K562 (cell line): ENCODE data around the gene MRPL58. TPM values are rescaled to one million over a fixed set of nuclear protein-coding genes. Genes with fewer than 3 reads are reported as not detected.
"Not testable (repeated sequence)": the region's sequence is repeated elsewhere in the genome, so short reads cannot be mapped to it uniquely, and the experiment has no call there.

Experiments
- ATAC-seq: fragments of 200-7000 bp; cut with Tn5 transposase; 3 replicates; pipeline ENCODE4 v1.9.1; 2020; ENCODE audit warnings: moderate library complexity
- BruUV-seq: library from RNA; stranded (reverse); fragments of 400-500 nt; replicated peaks from 2 replicates; lab custom pipeline; 2021; lab: Mats Ljungman, UMichigan
- CTCF ChIA-PET: fragments of 300-600 bp; formaldehyde crosslinking; extraction: SDS; loops from one replicate; lab custom pipeline; 2021; ENCODE audit warnings: low intra/inter-chr PET ratio; lab: Yijun Ruan, JAX
- POLR2A ChIA-PET: fragments of 300-600, 350-650 bp; sonication (Branson Sonifier 250); formaldehyde crosslinking; extraction: SDS; loops from one replicate; lab custom pipeline; 2021; ENCODE audit warnings: antibody characterized with exemption, inconsistent platforms; lab: Yijun Ruan, JAX
- DNase-seq, 4 experiments: peaks; one replicate each; pipeline versions ENCODE4 v3.0.0 to v3.0.0-alpha.2; 2011 to 2018; ENCODE audit warnings: low spot score in 3 of 4, mixed read lengths in 3 of 4; ENCODE audit errors: extremely low read depth in 1 of 4
- FAIRE-seq: peaks from 2 replicates; lab custom pipeline; 2011; peaks lifted over from hg19 to GRCh38; lab: Jason Lieb, UNC
- H2AFZ ChIP-seq: 2 replicates; pipeline ENCODE4 v1.6.0; 2011; ENCODE audit warnings: low read depth, low read length, control low read depth, inconsistent platforms
- H3K27ac ChIP-seq: fragments of 200-600 bp; 3 replicates; pipeline ENCODE4 v1.8.0; 2011; ENCODE audit warnings: low read depth, mild to moderate bottlenecking, control low read depth, inconsistent platforms, low read length, moderate library complexity, mixed read lengths; ENCODE audit errors: extremely low read depth
- H3K27me3 ChIP-seq, 2 experiments: fragments of 300-600 bp in 1 of 2; 2 replicates in 1 of 2; 3 replicates in 1 of 2; pipeline versions ENCODE4 v1.6.0 to v1.8.0; 2011; ENCODE audit warnings: inconsistent platforms in 2 of 2, low read length in 2 of 2, mild to moderate bottlenecking in 1 of 2, mixed read lengths in 1 of 2, moderate library complexity in 1 of 2; ENCODE audit not compliant: control insufficient read depth in 2 of 2, insufficient read depth in 2 of 2
- H3K36me3 ChIP-seq: fragments of 300-600 bp; 3 replicates; pipeline ENCODE4 v1.8.0; 2011; ENCODE audit warnings: mild to moderate bottlenecking, low read length, inconsistent platforms; ENCODE audit not compliant: control insufficient read depth, insufficient read depth
- H3K4me1 ChIP-seq, 2 experiments: fragments of 200-600 bp in 1 of 2; replicated peaks in 1 of 2; 2 replicates in 1 of 2; 3 replicates in 1 of 2; pipeline versions ENCODE4 v1.5.1 to v1.8.0; 2011; ENCODE audit warnings: inconsistent platforms in 2 of 2, low read length in 2 of 2, mild to moderate bottlenecking in 1 of 2, mixed read lengths in 1 of 2, moderate library complexity in 1 of 2; ENCODE audit not compliant: control insufficient read depth in 2 of 2, insufficient read depth in 2 of 2
- H3K4me2 ChIP-seq: 2 replicates; pipeline ENCODE4 v1.6.1; 2011; ENCODE audit warnings: low read length, control low read depth, inconsistent platforms, mixed read lengths; ENCODE audit not compliant: insufficient read depth
- H3K4me3 ChIP-seq: fragments of 200-600 bp; sonication (generic), shearing (Covaris generic); 2 replicates; pipeline ENCODE4 v1.5.1; 2016; ENCODE audit warnings: control low read depth, inconsistent platforms
- H3K79me2 ChIP-seq: fragments of 200-600 bp; 3 replicates; pipeline ENCODE4 v1.8.0; 2011; ENCODE audit warnings: low read length, inconsistent platforms; ENCODE audit not compliant: control insufficient read depth, insufficient read depth
- H3K9ac ChIP-seq, 2 experiments: 2 replicates each; pipeline versions ENCODE4 v1.6.0 to v1.6.1; 2011; ENCODE audit warnings: low read depth in 2 of 2, low read length in 2 of 2, control low read depth in 1 of 2, inconsistent platforms in 1 of 2, mild to moderate bottlenecking in 1 of 2, mixed read lengths in 1 of 2; ENCODE audit not compliant: insufficient read depth in 1 of 2
- H3K9me1 ChIP-seq: one replicate; pipeline ENCODE4 v1.6.0; 2011; ENCODE audit warnings: inconsistent platforms, mild to moderate bottlenecking, low read length, moderate library complexity; ENCODE audit not compliant: control insufficient read depth, insufficient read depth
- H3K9me3 ChIP-seq: replicated peaks from 2 replicates; pipeline ENCODE4 v1.5.1; 2011; ENCODE audit warnings: low read depth, low read length, inconsistent platforms; ENCODE audit not compliant: control insufficient read depth, insufficient read depth
- H4K20me1 ChIP-seq: replicated peaks from 2 replicates; pipeline ENCODE4 v1.6.1; 2011; ENCODE audit warnings: low read length, inconsistent platforms, mixed read lengths; ENCODE audit not compliant: control insufficient read depth, insufficient read depth
- ZC3H4 ChIP-seq: sonication (generic); formaldehyde crosslinking; IDR thresholded peaks from 2 replicates; pipeline ENCODE4 v1.9.0; 2021; ENCODE audit warnings: missing genetic modification reagents, borderline replicate concordance
- WGBS: fragments of 100-300 bp; shearing (Covaris generic); methylation state at CpG from one replicate; pipeline ENCODE4 v1.1.6; 2016; ENCODE audit warnings: low coverage, mixed read lengths; ENCODE audit not compliant: insufficient coverage; ENCODE audit errors: missing lambda C conversion rate; 5-methylcytosine and 5-hydroxymethylcytosine counted together
- in situ Hi-C: fragments of 300-500 bp; cut with MboI; formaldehyde crosslinking; loops from 4 replicates; pipeline ENCODE4 v1.15.0; 2018; ENCODE audit warnings: inconsistent platforms, mixed read lengths
- intact Hi-C: fragments of 100-400 bp; cut with micrococcal nuclease; formaldehyde crosslinking; loops from 2 replicates; pipeline ENCODE4 v1.14.2; 2022
- polyA plus RNA-seq, 8 experiments: library from polyadenylated mRNA; depleted of rRNA in 4 of 8; stranded (reverse) in 5 of 8; unstranded in 3 of 8; fragments of >200 nt; fragmentation: Nextera tagmentation in 2 of 8; fragmentation: Illumina TruSeq in 1 of 8; extraction: Ambion mirVana in 2 of 8; extraction: Trizol in 1 of 8; gene quantifications; 2 replicates each; pipeline versions ENCODE4 v1.2.1 to v1.2.3, GENCODE V29; 2011 to 2014; ENCODE audit warnings: inconsistent platforms in 1 of 8, missing spikeins in 1 of 8
- total RNA-seq, 7 experiments: library from RNA; depleted of rRNA in 6 of 7; stranded (reverse); fragments of >200 nt in 6 of 7; fragmentation: Illumina TruSeq in 2 of 7; extraction: Trizol in 2 of 7; gene quantifications; 2 replicates each; pipeline versions ENCODE4 v1.2.1 to v1.2.3, GENCODE V29; 2011 to 2021; ENCODE audit warnings: low replicate concordance in 1 of 7
- TF ChIP-seq, protein P1 (sequence below), 2 experiments: IDR thresholded peaks; 2 replicates each; pipeline ENCODE4 v1.6.1; 2011; ENCODE audit warnings: borderline replicate concordance in 1 of 2, control low read depth in 1 of 2, low read depth in 1 of 2, low read length in 1 of 2, mild to moderate bottlenecking in 1 of 2, mixed read lengths in 1 of 2, moderate library complexity in 1 of 2; ENCODE audit not compliant: insufficient read depth in 1 of 2, insufficient read length in 1 of 2, poor library complexity in 1 of 2, severe bottlenecking in 1 of 2; ENCODE audit errors: extremely low read depth in 1 of 2
- TF ChIP-seq, protein P2 (sequence below): sonication (generic); formaldehyde crosslinking; IDR thresholded peaks from 2 replicates; pipeline ENCODE4 v1.8.1; 2023; ENCODE audit warnings: mild to moderate bottlenecking, missing genetic modification reagents, moderate library complexity

Gene MRPL58
- total and polyA plus RNA-seq, 9 of the 15 experiments (the other 6 are each of a cell fraction or from before 2014, with no cell fraction given), result 30.8 to 107 (median 72.4) TPM

DNA sequence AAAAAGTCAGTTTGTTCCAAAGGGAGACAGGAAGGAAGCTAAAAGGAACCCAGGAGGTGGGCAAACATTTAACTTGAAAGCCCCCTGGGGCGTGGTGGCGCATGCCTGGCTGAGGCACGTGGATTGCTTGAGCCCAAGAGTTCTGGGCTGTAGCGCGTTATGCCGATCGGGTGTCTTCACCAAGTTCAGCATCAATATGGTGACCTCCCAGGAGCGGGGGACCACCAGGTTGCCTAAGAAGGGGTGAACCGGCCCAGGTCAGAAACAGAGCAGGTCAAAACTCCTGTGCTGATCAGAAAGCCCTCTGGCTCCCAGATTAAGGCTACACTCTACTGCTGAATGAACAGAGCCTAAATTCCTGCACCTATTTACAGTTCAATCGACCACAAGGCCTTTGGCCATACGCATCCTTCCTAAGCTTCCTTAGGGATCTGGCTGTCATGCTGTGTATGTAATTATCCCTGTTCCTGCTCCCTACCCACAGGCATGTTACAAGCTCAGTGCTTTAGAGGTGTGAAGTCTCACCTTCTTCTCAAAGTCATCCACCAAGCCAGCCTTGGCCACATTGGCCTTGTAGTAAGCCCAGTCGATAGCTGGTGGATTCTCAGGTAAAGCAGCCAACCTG lies 29.3 kb downstream of the MRPL58 start:
- FAIRE-seq (no peak), DNase-seq (no peak), ATAC-seq (no peak)
- Histone ChIP-seq H3K36me3 (peaks cover 49% of the 10 kb centered on the region), H3K4me1 (peaks cover 6 to 11% of the 10 kb centered on the region in 2 experiments; a peak in 4 of 5 replicates), H3K9me3 (no peaks in the 10 kb centered on the region), H2AFZ (no peak overlapping the region), H3K9me1 (no peaks in the 10 kb centered on the region), H4K20me1 (no peaks in the 10 kb centered on the region; the same call in 1 of the 2 replicates), H3K27me3 (no peaks in the 10 kb centered on the region), H3K4me3 (no peak overlapping the region), H3K79me2 (peaks cover 20% of the 10 kb centered on the region), H3K9ac (no peak overlapping the region), H3K27ac (no peak overlapping the region), H3K4me2 (no peak overlapping the region)
- in situ Hi-C loops, result no loop called here
- CTCF ChIA-PET, result no interaction called here
- WGBS, result 93% methylated on average over 12 of the region's 12 CpGs
- POLR2A ChIA-PET, result interaction anchor here (0.6 to 2.5 kb wide), 3 partner anchors 113 to 1716 kb away, joined by 3 to 7 read pairs (median 3); partner anchors contain the start of gene JPT1
- BruUV-seq, result no TSS peak
- intact Hi-C loops, result no loop called here
- no peak for TF ChIP-seq ZC3H4 (CRISPR knock-in tag)
- TF ChIP-seq, protein P1, sequence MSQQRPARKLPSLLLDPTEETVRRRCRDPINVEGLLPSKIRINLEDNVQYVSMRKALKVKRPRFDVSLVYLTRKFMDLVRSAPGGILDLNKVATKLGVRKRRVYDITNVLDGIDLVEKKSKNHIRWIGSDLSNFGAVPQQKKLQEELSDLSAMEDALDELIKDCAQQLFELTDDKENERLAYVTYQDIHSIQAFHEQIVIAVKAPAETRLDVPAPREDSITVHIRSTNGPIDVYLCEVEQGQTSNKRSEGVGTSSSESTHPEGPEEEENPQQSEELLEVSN (IDR thresholded peaks at IDR 0.05; ENCODE audit: borderline replicate concordance in 1 of 2, extremely low read depth in 1 of 2, insufficient read depth in 1 of 2, insufficient read length in 1 of 2, low read depth in 1 of 2, low read length in 1 of 2, poor library complexity in 1 of 2, severe bottlenecking in 1 of 2), result no peak
- TF ChIP-seq, protein P2, sequence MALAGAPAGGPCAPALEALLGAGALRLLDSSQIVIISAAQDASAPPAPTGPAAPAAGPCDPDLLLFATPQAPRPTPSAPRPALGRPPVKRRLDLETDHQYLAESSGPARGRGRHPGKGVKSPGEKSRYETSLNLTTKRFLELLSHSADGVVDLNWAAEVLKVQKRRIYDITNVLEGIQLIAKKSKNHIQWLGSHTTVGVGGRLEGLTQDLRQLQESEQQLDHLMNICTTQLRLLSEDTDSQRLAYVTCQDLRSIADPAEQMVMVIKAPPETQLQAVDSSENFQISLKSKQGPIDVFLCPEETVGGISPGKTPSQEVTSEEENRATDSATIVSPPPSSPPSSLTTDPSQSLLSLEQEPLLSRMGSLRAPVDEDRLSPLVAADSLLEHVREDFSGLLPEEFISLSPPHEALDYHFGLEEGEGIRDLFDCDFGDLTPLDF (CRISPR knock-in tag), result no peak

DNA sequence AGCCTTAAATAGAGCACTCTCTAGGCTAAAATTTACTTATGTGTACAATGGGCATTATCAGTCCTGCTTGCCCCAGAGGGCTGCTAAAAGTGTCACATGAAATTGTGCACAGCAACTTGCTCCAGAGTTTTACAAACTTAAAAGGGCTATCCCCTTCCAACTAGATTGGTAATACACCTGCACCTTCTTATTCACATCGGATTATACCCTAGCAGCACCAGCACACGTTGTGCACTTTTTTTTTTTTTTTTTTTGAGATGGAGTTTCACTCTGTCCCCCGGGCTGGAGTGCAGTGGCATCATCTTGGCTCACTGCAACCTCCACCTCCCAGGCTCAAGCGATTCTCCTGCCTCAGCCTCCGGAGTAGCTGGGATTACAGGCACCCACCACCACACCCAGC lies 31.3 kb downstream of the MRPL58 start:
- H2AFZ ChIP-seq, H3K4me2 ChIP-seq, CTCF ChIA-PET, POLR2A ChIA-PET, ATAC-seq, H3K27me3 ChIP-seq, H3K9ac ChIP-seq, H4K20me1 ChIP-seq, H3K9me3 ChIP-seq, H3K27ac ChIP-seq, in situ Hi-C loops, H3K9me1 ChIP-seq, BruUV-seq, DNase-seq, intact Hi-C loops, H3K4me3 ChIP-seq, FAIRE-seq: not testable (repeated sequence)
- Histone ChIP-seq H3K36me3 (peaks cover 42% of the 10 kb centered on the region), H3K79me2 (peaks cover 37% of the 10 kb centered on the region), H3K4me1 (peaks cover 9 to 15% of the 10 kb centered on the region in 2 experiments)
- 67% methylated on average over 3 of the region's 5 CpGs for WGBS
